ENCODE data around the gene ITGA11.

DNA sequence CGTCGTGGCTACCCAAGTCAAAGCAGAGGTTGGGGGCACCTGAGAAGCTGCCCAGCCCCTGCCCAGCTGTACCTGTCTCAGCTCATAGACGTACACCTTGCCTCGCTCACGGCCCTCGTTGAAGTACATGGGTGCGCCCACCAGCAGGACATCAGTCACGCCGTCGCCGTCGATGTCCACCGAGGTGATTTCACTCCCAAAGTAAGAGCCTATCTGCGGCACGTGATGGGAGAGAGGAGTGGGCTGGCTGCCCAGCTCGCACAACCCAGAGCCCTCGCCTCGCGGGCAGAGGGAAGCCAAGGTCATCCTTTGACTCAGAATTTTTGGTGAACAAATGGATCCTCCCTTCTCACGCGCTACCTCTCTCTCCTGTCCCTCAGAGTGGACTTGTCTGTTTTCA is 99.7 kb downstream of the ITGA11 start:
- no peak for TF ChIP-seq CTCF (IDR thresholded peaks at IDR 0.05)
- TF ChIP-seq POLR2A (IDR thresholded peaks at IDR 0.05), result no peak

Data from ovary (tissue), 3 donors.